CD1c-positive myeloid dendritic cell (primary cell): ENCODE results near the gene FAM163B.

ENCODE experiments used
- DNase-seq: peaks from one replicate; pipeline ENCODE4 v3.0.0-alpha.2; 2016; ENCODE audit errors: extremely low spot score

FAM163B gene

DNA sequence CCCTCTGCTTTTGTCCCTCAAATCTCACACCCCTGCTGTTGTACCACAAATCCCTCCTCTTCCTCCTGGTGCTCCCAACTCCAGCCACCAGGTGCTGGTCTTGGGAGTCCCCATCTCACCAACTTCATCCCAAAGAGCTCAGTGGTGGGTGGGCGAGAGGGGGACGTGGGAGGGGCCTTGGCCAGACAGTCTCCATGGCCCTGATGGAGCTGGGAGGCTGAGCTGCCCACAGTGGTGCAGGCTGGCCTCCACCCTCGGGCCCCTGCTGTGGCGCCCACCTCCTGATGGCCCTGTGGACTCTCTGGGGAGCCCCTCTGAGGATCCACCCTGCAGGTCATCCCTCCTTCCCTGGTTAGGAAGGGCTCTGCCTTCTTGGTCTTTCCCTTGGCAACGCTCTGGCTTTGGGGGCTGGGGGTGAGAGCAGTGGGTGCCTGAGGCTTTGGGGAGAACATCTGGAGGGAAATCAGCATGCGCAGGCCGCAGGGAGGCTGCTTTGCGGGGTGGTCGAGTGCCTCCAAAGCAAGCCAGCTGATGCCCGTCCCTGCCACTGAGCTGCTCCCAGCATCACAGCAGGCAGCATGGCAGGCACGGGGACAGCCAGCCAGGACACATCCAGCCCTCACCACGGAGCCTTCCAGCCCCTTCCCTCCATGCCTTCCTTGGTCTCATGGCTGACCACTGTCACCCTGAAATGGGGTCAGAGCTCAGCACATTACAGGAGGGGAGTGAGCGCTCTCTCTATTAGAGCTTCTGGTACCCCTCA lies 7.6 kb upstream of the FAM163B start:
- no peak for DNase-seq

DNA sequence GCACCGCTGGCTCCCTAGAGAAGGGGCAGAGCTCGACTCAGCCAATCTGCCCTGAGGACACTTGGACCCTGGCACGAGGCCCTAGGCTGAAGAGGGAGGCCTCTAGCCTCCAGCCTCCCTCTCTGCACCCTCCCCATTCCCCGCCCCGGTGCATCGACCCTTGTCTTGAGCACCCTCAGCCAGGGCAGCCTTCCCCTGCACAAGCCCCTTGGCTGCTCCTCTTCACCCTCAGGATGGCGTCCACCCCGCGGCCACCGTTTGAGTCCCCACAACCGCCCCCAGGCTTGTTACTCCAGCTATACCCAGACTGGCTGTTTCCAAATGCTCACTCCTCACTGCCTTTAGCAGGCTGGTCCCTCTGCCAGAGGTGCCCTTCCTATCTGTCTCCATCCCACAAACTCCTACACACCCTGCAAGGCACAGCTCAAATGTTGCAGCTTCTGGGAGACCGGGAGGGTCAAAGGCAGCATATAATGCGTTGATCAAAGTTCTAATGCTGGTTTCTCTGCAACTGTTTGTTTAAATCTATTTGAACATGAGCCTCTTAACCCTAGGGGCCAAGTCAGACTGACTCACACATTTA lies 6.5 kb upstream of the FAM163B start:
- no peak for DNase-seq

GRCh38 chr9:133615186-133615585 lies 6.0 kb upstream of the FAM163B start:
- DNase-seq: no peak

DNA sequence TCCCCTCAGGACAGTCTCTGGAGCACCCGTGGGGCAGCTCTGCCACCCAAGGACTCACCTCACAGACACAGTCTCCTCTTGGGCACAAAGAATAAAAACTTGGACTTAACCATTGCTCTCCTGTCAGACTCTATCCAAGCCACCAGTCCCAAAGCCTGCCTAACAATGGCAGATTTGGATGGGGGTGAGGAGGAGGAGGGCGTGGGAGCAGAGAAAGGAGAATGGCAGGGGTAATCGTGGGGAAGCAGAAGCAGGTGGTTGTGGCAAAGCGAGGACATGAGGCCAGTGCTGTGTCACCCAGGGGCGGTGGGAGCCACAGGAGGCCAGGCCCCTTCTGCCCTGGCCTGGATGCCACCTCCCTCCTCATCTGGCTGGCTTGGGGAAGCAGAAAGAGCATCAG lies 5.5 kb upstream of the FAM163B start:
- no peak for DNase-seq

GRCh38 chr9:133614056-133614455 lies 4.9 kb upstream of the FAM163B start:
- no peak for DNase-seq

DNA sequence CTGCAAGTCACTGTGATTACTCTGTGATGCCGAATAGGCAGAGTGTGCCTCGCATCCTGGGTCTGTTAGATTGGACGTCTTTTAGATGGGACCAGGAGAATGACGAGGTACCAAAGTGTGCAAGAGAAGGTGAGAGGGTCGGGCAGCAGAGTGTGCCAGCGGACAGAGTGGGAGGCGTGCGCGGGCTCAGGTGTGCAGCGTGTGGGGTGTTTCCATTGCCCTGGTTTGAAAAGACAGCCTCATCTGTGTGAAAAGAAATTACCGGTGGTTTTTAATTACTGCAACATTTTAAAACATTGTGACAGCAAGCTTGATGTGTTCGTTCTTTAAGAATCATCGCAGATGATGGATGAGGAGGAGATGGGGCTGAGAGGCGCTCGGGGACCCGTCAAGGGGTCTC lies 4.2 kb upstream of the FAM163B start:
- no peak for DNase-seq

- no peak for DNase-seq
Observed at GRCh38 chr9:133612816-133613215, 3.6 kb upstream of the FAM163B start.

- no peak for DNase-seq
Observed at GRCh38 chr9:133612051-133612450, 2.9 kb upstream of the FAM163B start.

DNA sequence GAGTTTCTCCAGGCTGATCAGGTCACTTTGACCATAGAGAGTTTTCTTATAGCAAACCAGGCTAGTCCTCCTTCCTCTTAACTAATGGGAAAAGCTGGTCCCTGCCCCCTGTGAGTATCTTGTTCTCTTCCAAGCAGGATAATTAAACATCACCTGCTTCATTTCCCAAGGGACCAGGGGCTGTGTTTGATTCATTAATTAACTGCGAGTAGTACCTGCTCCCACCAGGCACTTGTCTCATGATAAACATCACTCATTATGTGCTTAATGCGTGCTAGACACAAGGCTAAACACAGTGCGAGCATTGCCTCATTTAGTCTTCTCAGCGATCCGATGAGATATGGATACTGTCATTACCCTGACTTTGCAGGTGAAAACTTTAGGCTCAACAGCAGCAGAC lies 1.7 kb upstream of the FAM163B start:
- no peak for DNase-seq

- no peak for DNase-seq
Observed at GRCh38 chr9:133608889-133609288, 300 bp downstream of the FAM163B start.

- no peak for DNase-seq
Observed at GRCh38 chr9:133608382-133608781, 807 bp downstream of the FAM163B start.

DNA sequence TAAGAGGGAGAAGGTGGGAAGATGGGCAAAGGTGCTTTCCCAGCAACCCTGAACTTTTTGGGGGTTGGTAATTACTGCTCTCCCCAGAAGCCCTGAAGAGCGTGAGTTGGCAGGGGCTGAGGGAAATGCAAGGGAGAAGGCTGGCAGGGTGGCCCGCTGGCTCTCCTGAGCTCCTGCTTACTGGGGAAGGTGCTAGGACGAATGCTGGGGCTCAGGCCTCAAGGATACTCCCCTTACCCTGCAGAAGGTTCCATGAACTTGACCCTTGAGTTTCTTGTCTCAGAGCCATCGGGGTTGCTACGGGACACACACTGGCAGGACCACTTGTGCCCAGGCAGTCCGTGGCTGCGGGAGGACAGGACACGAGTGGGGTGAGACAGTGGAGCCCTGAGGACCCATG lies 1.2 kb downstream of the FAM163B start:
- DNase-seq: no peak

DNA sequence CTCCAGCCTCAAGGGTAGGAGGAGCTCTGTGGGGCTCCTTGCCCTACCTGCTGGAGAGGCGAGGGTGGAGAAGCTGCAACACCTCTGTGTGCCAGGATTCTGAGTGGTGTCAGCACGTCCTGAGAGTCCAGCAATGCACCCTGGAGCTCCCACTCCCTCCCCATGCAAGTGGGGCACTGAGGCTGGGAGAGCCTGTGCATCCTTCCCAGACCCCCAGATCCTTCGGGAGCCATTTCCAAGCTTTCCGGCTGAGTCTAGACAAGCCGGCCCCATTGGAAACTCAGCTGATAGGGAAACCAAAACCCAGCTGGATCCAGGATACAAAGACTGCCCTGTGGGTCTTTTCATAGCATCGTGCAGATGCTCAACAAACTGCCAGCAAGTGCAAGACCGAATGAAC lies 1.8 kb downstream of the FAM163B start:
- DNase-seq: no peak

DNA sequence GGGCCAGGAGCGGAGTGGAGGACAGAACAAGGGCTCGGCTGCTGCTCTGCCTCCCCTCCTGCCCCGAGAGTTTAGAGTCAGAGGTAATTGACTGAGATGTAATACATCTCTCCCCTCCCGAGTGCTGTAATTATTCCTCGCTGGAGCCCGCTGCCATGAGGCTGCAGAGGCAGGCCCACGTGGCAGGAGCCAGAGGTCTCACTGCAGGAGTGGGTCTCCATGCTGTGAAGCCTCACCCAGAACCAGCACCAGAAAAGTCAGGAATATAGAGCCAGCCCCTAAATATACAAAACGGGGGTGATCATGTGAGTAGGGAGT lies 2.5 kb downstream of the FAM163B start:
- no peak for DNase-seq

- DNase-seq: no peak
Observed at GRCh38 chr9:133605856-133606707, 3.1 kb downstream of the FAM163B start.

- no peak for DNase-seq
Observed at GRCh38 chr9:133605446-133605845, 3.7 kb downstream of the FAM163B start.

GRCh38 chr9:133604856-133605255 lies 4.3 kb downstream of the FAM163B start:
- no peak for DNase-seq

DNA sequence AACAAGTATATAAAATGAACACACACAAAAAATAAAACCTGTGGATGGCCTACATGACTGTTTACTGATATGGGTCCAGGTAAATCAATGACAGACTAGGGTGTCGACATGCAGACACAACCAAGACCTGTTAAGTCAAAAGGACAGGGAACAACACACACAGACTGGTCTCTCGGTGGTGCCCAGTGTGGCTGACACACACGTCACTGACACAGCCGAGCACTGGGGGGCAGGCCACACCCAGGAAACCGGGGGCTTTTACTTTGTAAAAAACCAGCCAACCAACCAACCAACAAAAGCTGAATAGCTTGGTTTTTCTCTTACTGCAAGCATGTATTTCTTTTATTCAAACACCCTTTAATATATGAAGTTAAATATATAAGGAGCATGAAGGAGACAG lies 5.0 kb downstream of the FAM163B start:
- no peak for DNase-seq

GRCh38 chr9:133603135-133603927 lies 5.9 kb downstream of the FAM163B start:
- DNase-seq: no peak

- DNase-seq: no peak
Observed at GRCh38 chr9:133602277-133602676, 6.9 kb downstream of the FAM163B start.

GRCh38 chr9:133601746-133602145 lies 7.4 kb downstream of the FAM163B start:
- no peak for DNase-seq

DNA sequence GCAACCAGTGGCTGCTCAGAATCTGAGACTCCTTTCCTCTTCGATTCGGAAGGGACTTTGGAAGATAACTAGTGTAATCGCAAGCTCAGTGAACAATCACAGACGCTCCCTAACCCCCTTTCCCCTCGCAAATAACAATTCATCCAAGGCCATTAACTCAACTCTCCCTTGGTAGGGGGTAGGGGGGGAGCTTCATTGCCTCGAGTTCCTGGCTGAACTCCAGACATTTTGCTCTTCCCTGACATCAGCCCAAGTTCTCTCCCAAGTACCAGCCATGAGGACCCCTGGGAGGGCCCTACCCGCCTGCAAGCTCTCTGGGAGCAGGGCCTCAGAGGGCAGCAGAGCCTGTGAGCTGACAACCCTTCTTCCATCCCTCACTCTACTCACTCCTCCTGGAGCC lies 8.4 kb downstream of the FAM163B start:
- no peak for DNase-seq
